NCI-H1417 treated with DMSO at 0.1 percent for 48 hours (cell line): ENCODE measurements around the gene CDH11.

Source experiments
- DNase-seq: peaks from one replicate; lab custom pipeline; 2025; lab: John Stamatoyannopoulos, UW

Gene CDH11

GRCh38 chr16:65069766-65070165, 52.1 kb downstream of the CDH11 start:
- DNase-seq = no peak

DNA sequence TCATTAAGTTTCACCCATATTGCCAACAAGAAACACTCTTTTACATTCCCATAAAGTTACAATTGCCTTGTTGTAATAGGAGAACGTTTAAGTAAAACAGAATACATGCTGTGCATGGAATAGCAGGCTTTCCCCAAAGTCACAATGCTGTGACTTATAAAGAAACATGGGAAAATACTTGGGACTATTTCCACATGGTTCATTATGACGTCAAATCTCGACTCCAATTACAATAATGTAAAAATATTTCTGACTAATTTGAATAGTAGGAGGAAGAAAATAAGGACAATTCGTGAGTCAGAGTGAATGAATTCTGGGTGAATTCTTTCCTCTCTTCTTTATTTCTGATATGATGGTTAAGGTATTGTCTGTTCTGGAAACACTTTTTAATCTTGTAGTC, 52.8 kb downstream of the CDH11 start:
- DNase-seq = no peak

- no peak for DNase-seq
Observed at GRCh38 chr16:65068151-65068740, 53.6 kb downstream of the CDH11 start.

GRCh38 chr16:65066651-65067050, 55.2 kb downstream of the CDH11 start:
- no peak for DNase-seq

GRCh38 chr16:65065031-65065430, 56.8 kb downstream of the CDH11 start:
- DNase-seq = no peak

DNA sequence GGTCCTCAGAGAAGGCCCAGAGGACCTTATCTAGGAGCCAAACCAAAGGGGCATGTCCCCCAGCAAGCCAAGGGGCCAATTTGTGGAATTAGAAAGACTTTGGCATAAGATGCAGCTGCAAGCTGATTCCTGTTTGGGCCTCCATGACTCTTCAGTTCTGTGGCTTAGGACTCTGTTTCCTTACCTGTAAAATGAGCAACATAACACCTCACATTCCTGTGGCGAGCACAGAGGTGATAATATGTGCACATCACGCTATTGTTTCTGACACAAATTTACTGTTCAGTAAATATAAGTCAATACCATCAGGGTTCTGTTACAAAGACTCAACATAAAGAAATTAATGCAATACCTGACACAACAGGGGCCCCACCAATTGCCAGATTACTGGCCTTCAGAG, 57.7 kb downstream of the CDH11 start:
- DNase-seq = no peak

- no peak for DNase-seq
Observed at GRCh38 chr16:65062736-65063583, 58.9 kb downstream of the CDH11 start.

DNA sequence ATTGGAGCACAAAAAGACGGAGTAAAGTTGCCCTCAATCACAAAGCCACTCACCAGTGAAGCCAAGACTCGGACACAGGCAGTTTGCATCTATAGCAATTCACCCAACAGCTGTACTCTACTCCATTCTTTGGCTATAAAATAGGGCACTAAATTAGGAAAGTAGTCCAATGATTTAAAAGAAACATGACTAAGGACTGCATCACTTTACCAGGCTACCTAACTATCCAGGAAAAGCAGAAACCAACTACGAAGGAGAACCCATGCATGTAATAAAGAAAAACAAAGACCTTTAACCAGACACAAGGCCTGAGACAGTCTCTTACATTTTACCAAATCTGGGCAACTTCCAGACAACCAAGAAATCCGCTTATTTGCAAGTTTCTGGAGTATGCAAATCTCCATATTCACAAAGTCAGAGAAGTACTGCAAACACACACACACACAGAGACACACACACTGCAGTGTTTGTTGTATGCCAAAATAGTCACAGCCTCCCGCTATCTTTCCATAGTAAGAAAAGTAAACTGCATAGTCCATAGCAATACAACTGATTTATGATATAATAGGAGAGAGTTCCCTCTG, 59.8 kb downstream of the CDH11 start:
- no peak for DNase-seq

GRCh38 chr16:65061263-65061662, 60.6 kb downstream of the CDH11 start:
- DNase-seq = no peak

GRCh38 chr16:65059406-65059980, 62.4 kb downstream of the CDH11 start:
- DNase-seq = no peak

DNA sequence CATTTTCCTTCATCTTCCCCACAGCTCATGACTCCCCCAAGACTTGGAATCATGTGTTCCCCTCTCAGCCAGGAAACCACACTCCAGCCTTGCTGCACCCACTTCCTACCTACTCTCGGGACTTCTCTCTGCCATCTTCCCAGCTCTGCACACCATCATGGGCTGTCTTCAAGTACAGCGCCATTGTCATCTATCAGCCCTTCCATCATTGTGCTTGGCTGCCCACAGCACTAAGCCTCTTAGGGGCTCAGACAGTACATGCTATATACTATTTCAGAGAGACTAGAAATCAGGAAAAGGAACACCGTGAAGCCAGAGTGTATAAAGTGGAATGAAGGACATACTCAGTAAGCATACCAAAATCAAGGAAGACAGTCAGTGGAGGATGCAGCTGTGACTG, 64.7 kb downstream of the CDH11 start:
- no peak for DNase-seq

- no peak for DNase-seq
Observed at GRCh38 chr16:65054457-65054856, 67.4 kb downstream of the CDH11 start.

- no peak for DNase-seq
Observed at GRCh38 chr16:65049679-65050078, 72.2 kb downstream of the CDH11 start.

GRCh38 chr16:65045961-65046360, 75.9 kb downstream of the CDH11 start:
- no peak for DNase-seq

- DNase-seq = no peak
Observed at GRCh38 chr16:65044873-65045272, 77.0 kb downstream of the CDH11 start.

DNA sequence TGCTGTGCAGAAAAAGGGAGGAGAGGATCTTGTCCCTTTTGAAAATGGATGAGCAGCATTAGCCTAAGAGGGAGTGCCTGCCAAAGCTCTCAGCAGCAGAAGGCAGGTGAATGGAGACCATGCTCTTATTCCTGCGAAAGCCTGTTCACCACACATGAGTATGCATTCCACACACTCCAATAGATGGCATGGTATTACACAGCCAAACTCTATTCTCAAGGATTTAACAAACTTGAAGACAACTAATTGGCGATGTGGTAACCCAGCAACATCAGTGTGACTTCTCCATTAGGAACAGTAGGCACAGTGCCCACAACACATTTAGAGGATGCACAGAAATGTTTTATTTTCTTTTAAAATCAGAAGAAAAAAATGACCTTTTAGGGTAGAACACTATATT, 77.8 kb downstream of the CDH11 start:
- DNase-seq = no peak

- DNase-seq = no peak
Observed at GRCh38 chr16:65042438-65043365, 79.2 kb downstream of the CDH11 start.

GRCh38 chr16:65041667-65042066, 80.2 kb downstream of the CDH11 start:
- DNase-seq = no peak

GRCh38 chr16:65038100-65038499, 83.8 kb downstream of the CDH11 start:
- no peak for DNase-seq

DNA sequence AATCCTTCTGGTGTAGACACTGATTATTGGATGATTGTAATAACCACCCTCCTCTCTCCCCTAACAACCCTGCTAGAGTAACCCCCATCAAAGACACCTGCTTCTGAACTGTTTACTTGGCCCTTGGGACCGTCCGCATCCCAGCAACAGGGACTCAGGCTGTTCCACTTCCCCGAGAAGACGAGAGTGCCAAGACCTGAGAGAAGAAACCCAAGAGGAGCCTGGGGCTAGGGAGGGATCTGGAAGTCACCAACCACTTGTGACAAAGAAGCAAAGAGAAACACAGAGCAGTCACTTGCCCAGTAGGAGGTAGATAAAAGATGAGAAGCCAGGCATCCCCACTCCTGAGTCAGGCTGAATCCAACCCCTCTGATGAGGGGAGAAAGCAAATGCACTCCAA, 84.3 kb downstream of the CDH11 start:
- no peak for DNase-seq

DNA sequence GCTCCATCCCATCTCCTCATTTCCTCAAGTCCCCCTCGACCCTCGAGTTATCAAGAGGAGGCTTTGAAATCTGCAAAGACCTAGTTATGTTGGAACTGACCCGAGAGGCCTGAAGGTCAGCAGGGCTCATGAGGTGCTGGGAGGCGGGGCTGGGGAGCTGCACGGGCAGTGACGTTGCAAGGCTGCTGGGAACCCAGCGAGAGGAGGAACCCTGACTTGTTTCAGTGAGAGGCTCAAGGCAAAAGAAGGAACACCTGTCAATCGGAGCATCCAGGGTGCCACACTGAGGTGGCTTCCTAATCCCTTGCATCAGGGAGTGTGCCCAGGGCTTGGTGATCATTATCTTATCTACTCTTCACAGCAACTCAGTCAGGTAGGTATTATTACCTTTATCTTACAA, 86.9 kb downstream of the CDH11 start:
- no peak for DNase-seq

DNA sequence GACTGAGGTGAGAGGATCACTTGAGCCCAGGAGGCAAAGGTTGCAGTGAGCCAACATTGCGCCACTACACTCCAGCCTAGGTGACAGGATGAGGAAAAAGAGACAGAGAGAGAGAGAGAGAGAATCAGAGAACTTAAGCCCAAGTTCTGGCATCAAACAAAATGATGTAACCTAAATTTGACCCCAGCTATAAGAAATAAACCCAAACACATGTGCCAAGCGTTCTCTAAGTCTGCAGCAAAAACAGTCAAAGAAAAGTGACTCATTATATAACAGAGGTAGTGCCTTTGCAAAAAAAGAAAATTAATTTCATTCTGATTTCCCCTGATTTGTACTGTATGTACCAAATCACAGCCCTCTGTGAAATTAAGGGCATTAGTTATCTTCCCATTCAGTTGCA, 89.5 kb downstream of the CDH11 start:
- no peak for DNase-seq
